Thymus (tissue), 14 donors: ENCODE results near the gene TRIM43. TPM values are rescaled to one million over a fixed set of nuclear protein-coding genes. Genes with fewer than 3 reads are reported as not detected.
"Not testable (repeated sequence)": the region's sequence is repeated elsewhere in the genome, so short reads cannot be mapped to it uniquely, and the experiment has no call there.

Experiments
- DNase-seq, 9 donors: peaks; one replicate each; pipeline ENCODE4 v3.0.0-alpha.2; 2013; ENCODE audit warnings: low spot score in 9 of 9, low read depth in 6 of 9, missing footprints in 1 of 9
- H3K27ac ChIP-seq, 2 donors: one replicate each; pipeline ENCODE4 v1.5.1; 2013; ENCODE audit warnings: control low read depth in 1 of 2, low read depth in 1 of 2, low read length in 1 of 2, mild to moderate bottlenecking in 1 of 2, moderate library complexity in 1 of 2
- H3K27me3 ChIP-seq, 2 donors: one replicate each; pipeline ENCODE4 v1.5.1; 2013; ENCODE audit warnings: low read length in 1 of 2; ENCODE audit not compliant: control insufficient read depth in 2 of 2, insufficient read depth in 1 of 2
- H3K36me3 ChIP-seq, 2 donors: one replicate each; pipeline ENCODE4 v1.5.1; 2013; ENCODE audit warnings: low read length in 1 of 2, mild to moderate bottlenecking in 1 of 2, moderate library complexity in 1 of 2; ENCODE audit not compliant: control insufficient read depth in 2 of 2, insufficient read depth in 2 of 2
- H3K4me1 ChIP-seq, 2 donors: one replicate each; pipeline ENCODE4 v1.5.1; 2013; ENCODE audit warnings: low read length in 2 of 2; ENCODE audit not compliant: control insufficient read depth in 2 of 2, insufficient read depth in 2 of 2
- H3K4me3 ChIP-seq, 2 donors: one replicate each; pipeline ENCODE4 v1.5.1; 2013; ENCODE audit warnings: low read length in 2 of 2, control low read depth in 1 of 2, mild to moderate bottlenecking in 1 of 2
- H3K9me3 ChIP-seq, 2 donors: one replicate each; pipeline ENCODE4 v1.5.1; 2013; ENCODE audit warnings: low read length in 1 of 2, mild to moderate bottlenecking in 1 of 2; ENCODE audit not compliant: control insufficient read depth in 2 of 2, insufficient read depth in 1 of 2
- WGBS: extraction: QIAGEN DNeasy Blood & Tissue Kit; methylation state at CpG from one replicate; pipeline ENCODE4 v1.1.7; 2013; 5-methylcytosine and 5-hydroxymethylcytosine counted together
- long read RNA-seq, 10 donors: transcript quantifications; one replicate each; lab custom pipeline, GENCODE V29; 2026
- polyA plus RNA-seq: library from polyadenylated mRNA; stranded (reverse); fragments of 200-250 nt; gene quantifications from one replicate; pipeline ENCODE4 v1.2.3, GENCODE V29; 2013
- total RNA-seq: library from RNA; stranded (reverse); fragments of 120-200 nt; gene quantifications from one replicate; pipeline ENCODE4 v1.2.4, GENCODE V29; 2013
- donor health status: healthy.

The TRIM43 gene
- total RNA-seq, result 0.66 TPM
- 1.5 TPM for polyA plus RNA-seq
- long read RNA-seq, donor 1, result 0 reads
- long read RNA-seq, donor 2, result 0 reads
- long read RNA-seq, donor 3, result 0 reads
- long read RNA-seq, donor 4, result 0 reads
- long read RNA-seq, donor 5, result 0 reads
- long read RNA-seq, donor 6, result 0 reads
- long read RNA-seq, donor 7, result 0 reads
- long read RNA-seq, donor 8, result 0 reads
- long read RNA-seq, donor 9, result 0 reads
- long read RNA-seq, donor 10, result 0 reads

GRCh38 chr2:95591701-95592100 is at the start of gene TRIM43:
Gene TRIM43 (plus strand): TSS chr2:95592001. CDS start chr2:95594024, 2,023 bp downstream.
- DNase-seq, H3K36me3 ChIP-seq, H3K9me3 ChIP-seq, H3K27ac ChIP-seq, H3K4me1 ChIP-seq, H3K4me3 ChIP-seq, H3K27me3 ChIP-seq: not testable (repeated sequence)
- 100% methylated on average over 1 of the region's 4 CpGs for WGBS

GRCh38 chr2:95551055-95551568 is 40.7 kb upstream of the TRIM43 start:
- Histone ChIP-seq H3K9me3 (no peaks in the 10 kb centered on the region), H3K4me3 (no peak overlapping the region), H3K36me3 (no peaks in the 10 kb centered on the region), H3K27me3 (peaks cover 2 to 11% of the 10 kb centered on the region in 2 donors), H3K4me1 (no peaks in the 10 kb centered on the region), H3K27ac (no peak overlapping the region)
- 44% methylated on average over 17 of the region's 17 CpGs for WGBS
- DNase-seq, result no peak

- no peak overlapping the region for H3K4me3 ChIP-seq
- H3K4me1 ChIP-seq, result no peaks in the 10 kb centered on the region
- H3K27ac ChIP-seq, result no peak overlapping the region
- H3K27me3 ChIP-seq, result peaks cover 2 to 11% of the 10 kb centered on the region in 2 donors
- no peaks in the 10 kb centered on the region for H3K36me3 ChIP-seq
- WGBS, result 61% methylated on average over 2 of the region's 2 CpGs
- no peaks in the 10 kb centered on the region for H3K9me3 ChIP-seq
- DNase-seq, result peak in 1 of 9 donors; percentile 4
These were observed 38.9 kb upstream of the TRIM43 start for GRCh38 chr2:95552911-95553310.

GRCh38 chr2:95569170-95569569 is 22.6 kb upstream of the TRIM43 start:
- WGBS, result 82% methylated on average over 2 of the region's 2 CpGs

GRCh38 chr2:95573866-95574265 is 17.9 kb upstream of the TRIM43 start:
- no peaks in the 10 kb centered on the region for H3K9me3 ChIP-seq
- H3K27ac ChIP-seq, result no peak overlapping the region
- H3K36me3 ChIP-seq, result no peaks in the 10 kb centered on the region
- no peak for DNase-seq
- H3K4me1 ChIP-seq, result no peaks in the 10 kb centered on the region
- no peaks in the 10 kb centered on the region for H3K27me3 ChIP-seq
- WGBS, result 89% methylated on average over 2 of the region's 2 CpGs
- H3K4me3 ChIP-seq, result no peak overlapping the region

More at GRCh38 chr2:95569170-95569569, 22.6 kb upstream of the TRIM43 start:
- Histone ChIP-seq H3K4me1 (no peaks in the 10 kb centered on the region), H3K27ac (no peak overlapping the region), H3K36me3 (no peaks in the 10 kb centered on the region), H3K9me3 (no peaks in the 10 kb centered on the region), H3K4me3 (no peak overlapping the region), H3K27me3 (no peaks in the 10 kb centered on the region)
- DNase-seq, result no peak

GRCh38 chr2:95574506-95574905 is 17.3 kb upstream of the TRIM43 start:
- Histone ChIP-seq H3K4me1 (no peaks in the 10 kb centered on the region), H3K27me3 (no peaks in the 10 kb centered on the region), H3K9me3 (no peaks in the 10 kb centered on the region), H3K27ac (no peak overlapping the region), H3K36me3 (no peaks in the 10 kb centered on the region), H3K4me3 (no peak overlapping the region)
- WGBS, result 69% methylated on average over 4 of the region's 4 CpGs
- DNase-seq, result no peak

GRCh38 chr2:95575857-95576256 is 15.9 kb upstream of the TRIM43 start:
- no peaks in the 10 kb centered on the region for H3K27me3 ChIP-seq
- DNase-seq, result no peak
- no peak overlapping the region for H3K4me3 ChIP-seq
- H3K27ac ChIP-seq, result no peak overlapping the region
- no peaks in the 10 kb centered on the region for H3K36me3 ChIP-seq
- H3K4me1 ChIP-seq, result no peaks in the 10 kb centered on the region
- H3K9me3 ChIP-seq, result no peaks in the 10 kb centered on the region

- DNase-seq, result no peak
- no peaks in the 10 kb centered on the region for H3K4me1 ChIP-seq
- no peaks in the 10 kb centered on the region for H3K9me3 ChIP-seq
- no peaks in the 10 kb centered on the region for H3K27me3 ChIP-seq
- H3K27ac ChIP-seq, result no peak overlapping the region
- no peak overlapping the region for H3K4me3 ChIP-seq
- H3K36me3 ChIP-seq, result no peaks in the 10 kb centered on the region
- WGBS, result 84% methylated on average over 1 of the region's 1 CpG
These were observed 13.3 kb upstream of the TRIM43 start for GRCh38 chr2:95578539-95578938.

GRCh38 chr2:95583545-95583944 is 8.3 kb upstream of the TRIM43 start:
- not testable (repeated sequence) for H3K4me3 ChIP-seq, H3K27me3 ChIP-seq, H3K4me1 ChIP-seq, H3K27ac ChIP-seq, H3K36me3 ChIP-seq, H3K9me3 ChIP-seq, DNase-seq
- WGBS, result 95% methylated on average over 4 of the region's 4 CpGs
